HG02973 (cell line): ENCODE results near the gene TMEFF1.

ENCODE experiments used
- ATAC-seq: cut with Tn5 transposase; IDR thresholded peaks from one replicate; pipeline ENCODE4 v1.9.1; 2021; ENCODE audit warnings: moderate library complexity; ENCODE audit not compliant: unreplicated experiment

Gene TMEFF1

GRCh38 chr9:100445903-100446549, 26.9 kb upstream of the TMEFF1 start:
- no peak for ATAC-seq

- no peak for ATAC-seq
These were observed 25.9 kb upstream of the TMEFF1 start for GRCh38 chr9:100447041-100447440.

- no peak for ATAC-seq
These were observed 24.7 kb upstream of the TMEFF1 start for GRCh38 chr9:100448266-100448665.

- peak; percentile 66 for ATAC-seq
These were observed 23.5 kb upstream of the TMEFF1 start for GRCh38 chr9:100449420-100449819.

- ATAC-seq, result no peak
These were observed 20.1 kb upstream of the TMEFF1 start for GRCh38 chr9:100452894-100453293.

- ATAC-seq, result no peak
These were observed 17.5 kb upstream of the TMEFF1 start for GRCh38 chr9:100455470-100455869.

GRCh38 chr9:100457517-100457916, 15.4 kb upstream of the TMEFF1 start:
- ATAC-seq, result no peak

GRCh38 chr9:100459963-100460362, 13.0 kb upstream of the TMEFF1 start:
- ATAC-seq, result no peak

GRCh38 chr9:100465274-100465673, 7.7 kb upstream of the TMEFF1 start:
- ATAC-seq, result no peak

GRCh38 chr9:100465761-100466160, 7.2 kb upstream of the TMEFF1 start:
- no peak for ATAC-seq

GRCh38 chr9:100466171-100466828, 6.6 kb upstream of the TMEFF1 start:
- no peak for ATAC-seq

- ATAC-seq, result no peak
These were observed 6.1 kb upstream of the TMEFF1 start for GRCh38 chr9:100466829-100467221.

GRCh38 chr9:100468041-100468440, 4.9 kb upstream of the TMEFF1 start:
- ATAC-seq, result no peak

GRCh38 chr9:100472268-100472667, 681 bp upstream of the TMEFF1 start:
- no peak for ATAC-seq

GRCh38 chr9:100473276-100474081, 530 bp downstream of the TMEFF1 start:
- peak; percentile 63 for ATAC-seq

- ATAC-seq, result no peak
These were observed 1.4 kb downstream of the TMEFF1 start for GRCh38 chr9:100474082-100474923.

- no peak for ATAC-seq
These were observed 2.0 kb downstream of the TMEFF1 start for GRCh38 chr9:100474924-100475276.

- no peak for ATAC-seq
These were observed 4.3 kb downstream of the TMEFF1 start for GRCh38 chr9:100477241-100477640.

- no peak for ATAC-seq
These were observed 5.2 kb downstream of the TMEFF1 start for GRCh38 chr9:100478192-100478591.

- no peak for ATAC-seq
These were observed 6.9 kb downstream of the TMEFF1 start for GRCh38 chr9:100479820-100480219.

GRCh38 chr9:100485196-100485595, 12.2 kb downstream of the TMEFF1 start:
- ATAC-seq, result no peak
